T1000 (cell line): ENCODE data around the gene SGK2.

Source experiments
- DNase-seq: peaks from one replicate; lab custom pipeline; 2025; ENCODE audit warnings: mixed read lengths; lab: John Stamatoyannopoulos, UW

The SGK2 gene

GRCh38 chr20:43558412-43559146 is at the start of gene SGK2:
SGK2 (plus strand) TSS chr20:43559027; CDS start chr20:43566496, 7,469 bp downstream.
- no peak for DNase-seq

- no peak for DNase-seq
These were observed 46.9 kb upstream of the SGK2 start for GRCh38 chr20:43511879-43512278.

- no peak for DNase-seq
These were observed 45.4 kb upstream of the SGK2 start for GRCh38 chr20:43513372-43513930.

- peak; percentile 99 for DNase-seq
These were observed 44.7 kb upstream of the SGK2 start for GRCh38 chr20:43513931-43514647.

GRCh38 chr20:43514648-43514999 is 44.2 kb upstream of the SGK2 start:
- DNase-seq: no peak

- no peak for DNase-seq
These were observed 43.2 kb upstream of the SGK2 start for GRCh38 chr20:43515628-43516027.

- no peak for DNase-seq
These were observed 42.5 kb upstream of the SGK2 start for GRCh38 chr20:43516251-43516824.

- no peak for DNase-seq
These were observed 38.7 kb upstream of the SGK2 start for GRCh38 chr20:43520074-43520630.

GRCh38 chr20:43525021-43525420 is 33.8 kb upstream of the SGK2 start:
- DNase-seq: no peak

- DNase-seq: no peak
These were observed 30.5 kb upstream of the SGK2 start for GRCh38 chr20:43528258-43528875.

GRCh38 chr20:43529051-43529450 is 29.8 kb upstream of the SGK2 start:
- no peak for DNase-seq

GRCh38 chr20:43529457-43530153 is 29.2 kb upstream of the SGK2 start:
- DNase-seq: no peak

GRCh38 chr20:43530321-43531090 is 28.3 kb upstream of the SGK2 start:
- DNase-seq: no peak

GRCh38 chr20:43531091-43531443 is 27.8 kb upstream of the SGK2 start:
- DNase-seq: no peak

- no peak for DNase-seq
These were observed 26.3 kb upstream of the SGK2 start for GRCh38 chr20:43532416-43533055.

GRCh38 chr20:43533060-43533459 is 25.8 kb upstream of the SGK2 start:
- no peak for DNase-seq

- no peak for DNase-seq
These were observed 24.8 kb upstream of the SGK2 start for GRCh38 chr20:43534016-43534415.

- DNase-seq: no peak
These were observed 24.0 kb upstream of the SGK2 start for GRCh38 chr20:43534791-43535350.

GRCh38 chr20:43535370-43536004 is 23.3 kb upstream of the SGK2 start:
- DNase-seq: no peak
